ENCODE measurements around the gene USP31. TPM values are rescaled to one million over a fixed set of nuclear protein-coding genes. Genes with fewer than 3 reads are reported as not detected.

The USP31 gene
- total and polyA plus RNA-seq, 2 of the 13 experiments (the other 11 are each of a cell fraction or from before 2014, with no cell fraction given): 22.5 to 23.3 TPM

DNA sequence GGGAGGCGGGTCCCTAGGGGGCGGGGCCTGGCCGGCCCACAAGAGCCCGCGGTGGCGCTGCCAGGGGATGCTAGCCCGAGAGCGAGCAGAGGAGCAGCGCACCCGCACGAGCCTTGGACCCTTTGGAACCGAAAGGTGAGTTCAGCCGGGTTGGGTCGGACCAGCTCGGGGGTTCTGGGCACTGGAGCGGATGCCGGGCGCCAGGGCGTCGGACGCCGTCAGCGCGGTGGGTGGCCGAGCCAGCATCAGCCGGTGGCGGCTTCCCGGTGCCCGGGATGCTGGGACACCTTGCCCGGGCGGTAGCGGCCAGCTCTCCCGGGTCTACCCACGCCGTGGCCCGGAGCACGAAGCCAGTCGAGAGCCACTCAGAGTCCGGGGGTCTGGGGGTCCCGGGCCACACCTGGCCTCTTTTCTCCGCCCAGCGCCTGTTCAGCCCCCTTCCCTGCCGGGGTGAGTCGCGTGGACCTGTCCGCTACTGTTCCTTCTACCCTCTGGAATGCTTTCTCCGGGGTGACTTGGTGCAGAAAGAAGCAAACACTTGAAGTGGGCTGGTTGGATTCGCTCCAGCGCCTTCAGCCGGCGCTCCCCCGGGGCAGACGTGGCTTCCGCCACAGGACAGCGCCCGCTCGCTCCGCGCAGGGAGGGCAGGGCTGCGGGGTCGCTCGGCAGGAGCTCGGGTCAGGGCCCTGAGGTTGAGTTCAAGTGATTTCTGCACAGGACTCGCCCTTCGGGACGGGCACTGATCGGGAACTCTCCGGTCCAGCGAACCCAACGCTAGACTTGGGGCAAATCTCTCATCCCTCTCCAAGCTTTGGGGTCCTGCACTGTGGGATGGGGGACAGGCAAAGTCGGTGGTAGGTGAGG, 33.7 kb upstream of the USP31 start, which contains the start of gene SCNN1G (continued):
- TF ChIP-seq, protein P1, sequence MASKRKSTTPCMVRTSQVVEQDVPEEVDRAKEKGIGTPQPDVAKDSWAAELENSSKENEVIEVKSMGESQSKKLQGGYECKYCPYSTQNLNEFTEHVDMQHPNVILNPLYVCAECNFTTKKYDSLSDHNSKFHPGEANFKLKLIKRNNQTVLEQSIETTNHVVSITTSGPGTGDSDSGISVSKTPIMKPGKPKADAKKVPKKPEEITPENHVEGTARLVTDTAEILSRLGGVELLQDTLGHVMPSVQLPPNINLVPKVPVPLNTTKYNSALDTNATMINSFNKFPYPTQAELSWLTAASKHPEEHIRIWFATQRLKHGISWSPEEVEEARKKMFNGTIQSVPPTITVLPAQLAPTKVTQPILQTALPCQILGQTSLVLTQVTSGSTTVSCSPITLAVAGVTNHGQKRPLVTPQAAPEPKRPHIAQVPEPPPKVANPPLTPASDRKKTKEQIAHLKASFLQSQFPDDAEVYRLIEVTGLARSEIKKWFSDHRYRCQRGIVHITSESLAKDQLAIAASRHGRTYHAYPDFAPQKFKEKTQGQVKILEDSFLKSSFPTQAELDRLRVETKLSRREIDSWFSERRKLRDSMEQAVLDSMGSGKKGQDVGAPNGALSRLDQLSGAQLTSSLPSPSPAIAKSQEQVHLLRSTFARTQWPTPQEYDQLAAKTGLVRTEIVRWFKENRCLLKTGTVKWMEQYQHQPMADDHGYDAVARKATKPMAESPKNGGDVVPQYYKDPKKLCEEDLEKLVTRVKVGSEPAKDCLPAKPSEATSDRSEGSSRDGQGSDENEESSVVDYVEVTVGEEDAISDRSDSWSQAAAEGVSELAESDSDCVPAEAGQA (IDR thresholded peaks at IDR 0.05; ENCODE audit: low read depth): no peak
- TF ChIP-seq, protein P1 (CRISPR knock-in tag; IDR thresholded peaks at IDR 0.05; ENCODE audit: borderline replicate concordance): no peak
- TF ChIP-seq KLF16 (CRISPR knock-in tag; IDR thresholded peaks at IDR 0.05) (peak in 1 of 2 experiments; percentile 3; a peak in 1 of 4 replicates), ZMYM3 (CRISPR knock-in tag; IDR thresholded peaks at IDR 0.05) (no peak), YY1 (IDR thresholded peaks at IDR 0.05; ENCODE audit: insufficient read depth, insufficient replicate concordance, low read depth, low read length) (no peak), GTF3A (CRISPR knock-in tag; conservative IDR thresholded peaks at IDR 0.05) (no peak), ZNF780A (CRISPR knock-in tag; IDR thresholded peaks at IDR 0.05) (no peak)
- TF ChIP-seq, protein P2, sequence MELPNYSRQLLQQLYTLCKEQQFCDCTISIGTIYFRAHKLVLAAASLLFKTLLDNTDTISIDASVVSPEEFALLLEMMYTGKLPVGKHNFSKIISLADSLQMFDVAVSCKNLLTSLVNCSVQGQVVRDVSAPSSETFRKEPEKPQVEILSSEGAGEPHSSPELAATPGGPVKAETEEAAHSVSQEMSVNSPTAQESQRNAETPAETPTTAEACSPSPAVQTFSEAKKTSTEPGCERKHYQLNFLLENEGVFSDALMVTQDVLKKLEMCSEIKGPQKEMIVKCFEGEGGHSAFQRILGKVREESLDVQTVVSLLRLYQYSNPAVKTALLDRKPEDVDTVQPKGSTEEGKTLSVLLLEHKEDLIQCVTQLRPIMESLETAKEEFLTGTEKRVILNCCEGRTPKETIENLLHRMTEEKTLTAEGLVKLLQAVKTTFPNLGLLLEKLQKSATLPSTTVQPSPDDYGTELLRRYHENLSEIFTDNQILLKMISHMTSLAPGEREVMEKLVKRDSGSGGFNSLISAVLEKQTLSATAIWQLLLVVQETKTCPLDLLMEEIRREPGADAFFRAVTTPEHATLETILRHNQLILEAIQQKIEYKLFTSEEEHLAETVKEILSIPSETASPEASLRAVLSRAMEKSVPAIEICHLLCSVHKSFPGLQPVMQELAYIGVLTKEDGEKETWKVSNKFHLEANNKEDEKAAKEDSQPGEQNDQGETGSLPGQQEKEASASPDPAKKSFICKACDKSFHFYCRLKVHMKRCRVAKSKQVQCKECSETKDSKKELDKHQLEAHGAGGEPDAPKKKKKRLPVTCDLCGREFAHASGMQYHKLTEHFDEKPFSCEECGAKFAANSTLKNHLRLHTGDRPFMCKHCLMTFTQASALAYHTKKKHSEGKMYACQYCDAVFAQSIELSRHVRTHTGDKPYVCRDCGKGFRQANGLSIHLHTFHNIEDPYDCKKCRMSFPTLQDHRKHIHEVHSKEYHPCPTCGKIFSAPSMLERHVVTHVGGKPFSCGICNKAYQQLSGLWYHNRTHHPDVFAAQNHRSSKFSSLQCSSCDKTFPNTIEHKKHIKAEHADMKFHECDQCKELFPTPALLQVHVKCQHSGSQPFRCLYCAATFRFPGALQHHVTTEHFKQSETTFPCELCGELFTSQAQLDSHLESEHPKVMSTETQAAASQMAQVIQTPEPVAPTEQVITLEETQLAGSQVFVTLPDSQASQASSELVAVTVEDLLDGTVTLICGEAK (IDR thresholded peaks at IDR 0.05): no peak
- TF ChIP-seq, protein P2 (CRISPR knock-in tag; IDR thresholded peaks at IDR 0.05): peak; percentile 19; the same call in 1 of the 2 replicates
- TF ChIP-seq, protein P3, sequence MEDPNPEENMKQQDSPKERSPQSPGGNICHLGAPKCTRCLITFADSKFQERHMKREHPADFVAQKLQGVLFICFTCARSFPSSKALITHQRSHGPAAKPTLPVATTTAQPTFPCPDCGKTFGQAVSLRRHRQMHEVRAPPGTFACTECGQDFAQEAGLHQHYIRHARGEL (CRISPR knock-in tag; IDR thresholded peaks at IDR 0.05): peak; percentile 84; the same call in 1 of the 2 replicates

All from HepG2 (cell line).